RPMI7951 (cell line): ENCODE data around the gene ALDH3A2. TPM values are rescaled to one million over a fixed set of nuclear protein-coding genes. Genes with fewer than 3 reads are reported as not detected.

Experiments
- DNase-seq: peaks from one replicate; pipeline ENCODE4 v3.0.0-alpha.2; 2012; ENCODE audit warnings: low read depth
- total RNA-seq: library from RNA; depleted of rRNA; stranded (reverse); fragments of >200 nt; shearing (Covaris generic); gene quantifications from 2 replicates; pipeline ENCODE4 v1.2.3, GENCODE V29; 2014; rRNA removed

Gene ALDH3A2
- total RNA-seq: 44.2 and 68.1 TPM in 2 replicates

DNA sequence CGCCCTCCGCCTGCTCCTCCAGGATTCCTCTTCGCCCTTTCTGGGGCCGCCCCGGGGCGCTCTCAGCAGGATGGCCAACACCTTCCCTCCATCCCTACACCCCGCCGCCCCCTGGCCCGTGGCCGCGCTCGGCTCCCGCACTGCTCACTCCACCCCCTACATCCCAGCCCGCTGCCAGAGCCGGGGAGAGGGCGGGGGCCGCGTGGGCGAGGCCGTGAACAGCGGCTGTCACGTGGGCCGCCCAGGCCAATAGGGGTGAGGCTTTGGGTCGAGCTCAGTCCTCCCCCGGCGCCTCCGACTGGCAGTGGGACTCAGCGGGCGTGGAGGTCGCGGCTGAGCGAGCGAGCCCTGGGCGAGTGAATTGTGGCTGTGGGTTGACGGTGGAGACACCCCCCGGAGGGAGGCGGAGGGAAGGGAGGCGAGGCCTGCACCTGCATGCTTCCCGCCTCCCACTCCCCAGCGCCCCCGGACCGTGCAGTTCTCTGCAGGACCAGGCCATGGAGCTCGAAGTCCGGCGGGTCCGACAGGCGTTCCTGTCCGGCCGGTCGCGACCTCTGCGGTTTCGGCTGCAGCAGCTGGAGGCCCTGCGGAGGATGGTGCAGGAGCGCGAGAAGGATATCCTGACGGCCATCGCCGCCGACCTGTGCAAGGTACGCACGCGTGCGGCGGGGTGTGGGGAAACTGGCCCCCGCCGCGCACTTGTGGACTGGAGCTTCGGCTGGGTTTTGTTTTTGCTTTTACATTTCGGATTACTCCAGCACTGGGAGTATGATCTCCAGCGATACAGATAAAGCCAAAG lies at the start of gene ALDH3A2:
Gene ALDH3A2, plus strand, starts transcription at position 277 of the 799 bp plus-strand sequence. Its CDS starts 221 bp downstream, at position 498.
- peak; percentile 91 for DNase-seq

DNA sequence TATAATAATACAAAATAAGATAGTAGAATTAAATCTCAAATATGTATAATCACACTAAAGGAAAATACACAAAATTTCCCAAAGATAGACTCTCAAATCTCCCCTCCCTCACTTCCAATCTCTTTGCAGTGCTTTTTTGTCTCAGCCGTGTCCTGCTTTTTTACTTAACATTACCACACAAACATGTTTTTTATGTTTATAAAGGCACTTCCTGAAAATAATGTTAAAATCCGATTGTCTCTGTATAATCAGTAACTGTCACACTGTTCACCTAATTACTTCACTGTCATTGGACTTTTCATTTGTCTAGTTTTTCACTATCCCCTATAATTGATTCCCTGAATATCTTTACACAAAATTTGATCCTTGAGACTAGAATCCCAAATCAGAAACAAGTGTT lies 38.2 kb upstream of the ALDH3A2 start:
- no peak for DNase-seq

DNA sequence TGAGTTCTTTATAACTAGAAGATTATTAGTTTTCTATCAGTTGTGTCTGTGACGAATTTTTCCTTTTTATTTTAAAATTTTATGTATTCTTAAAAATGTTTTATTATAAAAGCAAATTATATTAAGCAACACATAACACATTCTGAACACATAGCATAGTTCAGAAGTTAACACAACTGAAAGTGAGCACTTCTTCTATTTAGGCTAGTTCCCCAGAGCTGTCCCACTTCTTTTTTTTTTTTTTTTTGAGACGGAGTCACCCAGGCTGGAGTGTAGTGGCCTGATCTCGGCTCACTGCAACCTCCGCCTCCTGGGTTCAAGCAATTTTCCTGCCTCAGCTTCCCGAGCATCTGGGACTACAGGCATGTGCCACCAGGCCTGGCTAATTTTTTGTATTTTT lies 37.7 kb upstream of the ALDH3A2 start:
- no peak for DNase-seq

DNA sequence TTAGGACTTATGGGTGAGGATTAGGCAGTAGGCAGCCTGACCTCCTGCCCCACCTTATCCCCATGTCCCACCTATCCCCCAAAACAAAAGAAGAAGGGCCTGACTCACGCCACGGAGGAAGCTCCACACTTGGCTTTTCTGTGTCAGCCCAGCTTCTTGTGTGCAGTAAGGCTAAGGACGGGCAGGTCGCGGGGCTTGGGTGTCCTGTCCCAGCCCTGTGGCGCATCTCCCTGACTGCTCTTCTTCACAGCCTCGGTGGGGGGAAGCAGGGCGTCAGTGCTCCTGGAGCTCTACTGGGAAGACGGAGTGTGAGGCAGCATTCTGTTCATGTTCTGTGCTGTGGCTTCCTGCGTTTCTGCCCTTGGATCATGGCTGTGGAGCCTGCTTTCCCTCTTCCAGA lies 34.6 kb upstream of the ALDH3A2 start:
- no peak for DNase-seq

DNA sequence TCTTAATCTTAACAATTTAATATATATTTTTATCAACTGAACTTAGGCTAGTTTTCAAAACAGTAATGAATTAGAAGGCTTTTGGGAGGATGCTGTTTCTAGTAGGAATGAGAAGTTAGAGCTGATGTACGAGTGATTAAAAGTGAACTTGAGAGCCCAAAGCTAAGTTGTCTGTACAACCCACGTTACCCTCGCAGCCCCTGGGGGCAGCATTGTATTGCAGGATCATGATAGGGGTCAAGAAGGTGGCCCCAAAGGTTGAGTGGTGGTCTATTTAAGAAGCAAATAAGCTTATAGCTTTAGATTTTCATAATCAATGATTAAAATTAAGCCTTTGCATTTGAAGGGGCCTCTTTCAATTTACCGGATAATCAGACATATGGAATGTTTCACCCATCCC lies 33.7 kb upstream of the ALDH3A2 start:
- no peak for DNase-seq

DNA sequence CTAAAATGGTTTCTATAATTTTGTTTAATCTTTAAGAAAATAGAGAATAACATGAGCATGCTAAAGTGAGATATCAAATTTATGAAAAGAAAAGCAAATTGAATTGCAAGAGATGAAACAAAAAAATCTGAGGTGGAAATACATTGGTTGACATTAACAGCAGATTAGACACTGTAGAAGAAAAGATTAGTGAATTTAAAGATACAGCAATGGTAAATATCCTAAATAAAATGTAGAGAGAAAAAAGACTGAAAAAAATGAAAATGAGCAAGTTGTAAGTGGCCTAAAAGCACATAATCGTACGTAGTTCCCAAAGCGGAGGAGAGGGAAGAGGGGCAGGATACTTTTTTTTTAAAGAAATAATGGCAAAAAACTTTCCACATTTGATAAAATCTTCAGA lies 30.5 kb upstream of the ALDH3A2 start:
- no peak for DNase-seq

DNA sequence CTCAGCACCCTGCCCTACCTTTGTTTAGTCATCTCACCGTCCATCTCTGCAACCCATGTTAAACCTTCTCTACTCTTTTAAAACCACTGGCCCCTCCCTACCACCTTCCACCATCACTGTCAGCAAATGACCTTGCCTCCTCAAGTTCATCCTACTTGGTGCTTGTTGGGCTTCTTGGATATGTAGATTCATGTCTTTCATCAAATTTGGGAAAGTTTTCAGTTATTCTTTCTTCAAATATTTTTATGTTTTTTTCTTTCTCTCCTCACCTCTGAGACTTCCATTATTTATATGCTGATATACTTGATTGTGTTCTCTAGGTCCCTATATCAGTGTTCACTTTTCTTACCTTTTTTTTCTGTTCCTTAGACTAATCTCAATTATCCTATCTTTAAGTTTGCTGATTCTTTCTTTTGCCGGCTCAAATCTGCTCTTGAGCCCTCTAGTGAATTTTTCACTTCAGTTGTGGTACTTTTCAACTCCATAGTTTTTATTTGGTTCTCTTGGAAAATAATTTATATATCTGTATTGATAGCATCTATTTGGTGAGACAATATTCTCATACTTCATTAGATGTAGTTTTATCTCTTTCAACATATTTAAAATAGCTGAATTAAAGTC lies 28.7 kb upstream of the ALDH3A2 start:
- no peak for DNase-seq

DNA sequence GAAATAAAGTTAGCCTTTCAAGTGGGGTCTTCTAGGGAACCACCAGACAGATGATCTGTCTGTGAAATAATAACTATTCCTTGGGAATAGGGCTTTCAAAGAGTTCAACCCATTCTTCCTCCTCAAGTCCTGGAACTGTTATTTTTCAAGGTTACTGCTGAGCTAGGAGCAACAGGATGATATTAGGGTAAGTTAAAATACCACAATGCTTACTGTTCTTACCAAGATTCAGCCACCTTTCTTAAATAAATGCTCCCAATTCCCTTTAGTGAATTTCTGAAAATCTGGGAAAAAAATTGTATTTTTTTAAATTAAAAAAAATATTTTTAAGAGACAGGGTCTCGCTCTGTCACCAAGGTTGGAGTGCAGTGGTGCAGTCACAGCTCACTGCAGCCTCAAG lies 26.9 kb upstream of the ALDH3A2 start:
- DNase-seq: no peak

DNA sequence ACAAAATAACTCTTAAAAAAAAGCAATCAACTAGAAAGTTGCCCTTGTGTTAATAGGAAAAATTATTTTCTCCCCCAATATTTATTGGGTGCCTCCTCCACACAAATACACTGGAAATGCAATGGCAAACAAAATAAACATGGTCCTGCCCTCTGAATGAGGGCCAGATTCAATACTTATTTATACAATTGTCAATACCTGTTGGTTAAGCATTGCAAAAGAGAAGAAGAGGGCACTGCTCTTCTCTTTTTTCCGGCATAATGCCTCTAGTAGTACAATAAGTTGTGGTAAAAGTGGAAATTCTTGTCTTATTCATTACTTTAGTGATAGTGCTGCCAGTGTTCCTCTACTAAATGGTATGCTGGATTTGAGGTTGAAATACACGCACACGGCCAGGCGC lies 22.5 kb upstream of the ALDH3A2 start:
- no peak for DNase-seq

DNA sequence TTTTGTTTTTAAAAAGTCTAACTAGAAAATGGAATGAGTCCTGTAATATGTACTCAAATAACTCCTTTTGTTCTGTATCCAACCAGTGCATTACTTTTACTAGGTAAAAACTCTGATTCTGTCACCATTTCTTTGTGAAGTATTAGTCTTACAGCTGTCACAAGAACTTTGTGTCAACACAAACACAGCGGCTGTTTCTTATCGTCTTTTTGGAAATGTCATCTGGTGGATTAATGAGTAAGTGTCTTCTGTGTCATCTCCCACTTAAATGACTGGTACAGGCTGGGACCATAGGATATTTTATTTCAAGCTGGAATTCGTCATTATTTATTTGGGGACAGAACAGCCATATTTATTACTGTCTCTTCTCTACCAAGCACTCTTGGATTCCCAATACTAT lies 19.1 kb upstream of the ALDH3A2 start:
- DNase-seq: no peak

DNA sequence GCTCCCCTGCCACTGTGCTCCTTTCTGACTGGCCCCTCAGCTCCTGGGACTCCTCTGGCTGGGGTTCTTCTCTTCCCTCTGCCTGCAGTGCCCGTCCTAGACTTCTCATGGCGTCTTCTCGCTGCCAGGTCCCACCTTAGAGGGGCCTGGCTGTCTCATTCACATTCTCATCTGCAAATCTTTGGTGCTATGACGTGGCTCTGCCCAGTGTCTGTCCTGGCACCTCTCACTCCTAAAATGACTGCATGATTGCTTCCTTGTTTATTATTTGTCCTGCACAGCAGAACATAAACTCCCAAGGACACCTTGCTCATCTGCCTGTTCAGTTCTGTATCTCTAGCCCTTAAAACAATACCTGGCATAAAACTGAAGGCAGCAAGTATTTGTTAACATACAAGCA lies 18.5 kb upstream of the ALDH3A2 start:
- no peak for DNase-seq

DNA sequence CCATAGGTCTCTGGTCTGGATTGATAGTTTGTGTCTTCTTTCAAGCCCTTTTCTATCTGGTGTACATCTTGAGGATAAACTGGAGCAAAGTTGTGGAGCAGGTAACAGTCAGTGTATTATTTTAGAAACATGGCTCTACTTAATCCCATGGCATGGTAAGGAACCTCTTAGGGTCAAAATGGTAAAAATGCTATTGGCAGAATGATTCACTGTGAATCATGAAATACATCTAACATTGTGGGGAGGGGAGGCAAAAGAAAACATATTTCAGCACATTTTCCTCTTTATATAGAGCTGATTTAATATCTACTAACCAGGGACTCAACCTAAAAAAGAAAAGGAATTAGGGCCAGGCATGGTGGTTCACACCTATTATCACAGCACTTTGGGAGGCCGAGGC lies 17.9 kb upstream of the ALDH3A2 start:
- no peak for DNase-seq

DNA sequence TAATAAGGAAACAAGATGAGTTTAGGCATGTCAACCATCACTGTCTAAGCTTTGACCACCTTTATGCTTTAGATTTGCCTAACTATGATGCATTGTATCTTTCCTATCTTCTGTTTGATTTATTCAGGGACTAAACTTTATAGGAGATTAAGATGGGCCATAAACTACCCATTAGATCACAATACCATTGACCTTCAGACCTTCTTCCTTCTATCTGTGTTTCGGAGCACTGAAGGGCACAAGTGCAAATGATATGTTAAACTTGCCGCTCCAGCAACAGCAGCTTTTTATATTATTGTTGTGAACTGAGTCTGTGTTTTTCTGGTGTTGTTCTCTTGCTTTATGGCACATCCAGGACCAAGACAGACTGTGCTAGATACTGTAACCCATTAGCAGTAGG lies 16.6 kb upstream of the ALDH3A2 start:
- no peak for DNase-seq

DNA sequence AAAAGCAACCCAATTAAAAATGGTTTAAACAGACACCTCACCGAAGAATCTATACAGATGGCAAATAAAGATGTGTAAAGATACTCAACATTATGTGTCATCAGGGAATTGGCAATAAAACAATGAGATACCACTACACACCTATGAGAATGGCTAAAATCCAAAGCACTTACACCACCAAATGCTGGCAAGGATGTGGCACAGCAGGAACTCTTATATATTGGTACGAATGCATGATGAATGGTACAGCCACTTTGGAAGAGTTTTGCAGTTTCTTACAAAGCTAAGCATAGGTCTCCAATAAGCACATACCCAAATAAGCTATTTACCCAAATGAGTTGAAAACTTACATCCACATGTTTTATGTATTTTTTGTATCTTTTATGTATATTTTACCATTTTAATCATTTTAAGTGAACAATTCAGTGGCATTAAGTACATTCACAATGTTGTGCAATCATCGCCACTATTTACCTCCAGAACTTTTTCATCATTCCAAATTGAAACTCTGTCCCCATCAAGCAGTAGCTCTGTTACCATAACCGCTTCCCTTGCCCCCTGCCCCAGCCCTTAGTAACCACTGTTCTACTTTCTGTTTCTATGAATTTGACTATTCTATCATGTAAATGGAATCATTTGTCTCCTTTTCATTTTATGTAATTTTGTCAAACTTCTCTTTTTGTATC lies 6.7 kb upstream of the ALDH3A2 start:
- DNase-seq: no peak

DNA sequence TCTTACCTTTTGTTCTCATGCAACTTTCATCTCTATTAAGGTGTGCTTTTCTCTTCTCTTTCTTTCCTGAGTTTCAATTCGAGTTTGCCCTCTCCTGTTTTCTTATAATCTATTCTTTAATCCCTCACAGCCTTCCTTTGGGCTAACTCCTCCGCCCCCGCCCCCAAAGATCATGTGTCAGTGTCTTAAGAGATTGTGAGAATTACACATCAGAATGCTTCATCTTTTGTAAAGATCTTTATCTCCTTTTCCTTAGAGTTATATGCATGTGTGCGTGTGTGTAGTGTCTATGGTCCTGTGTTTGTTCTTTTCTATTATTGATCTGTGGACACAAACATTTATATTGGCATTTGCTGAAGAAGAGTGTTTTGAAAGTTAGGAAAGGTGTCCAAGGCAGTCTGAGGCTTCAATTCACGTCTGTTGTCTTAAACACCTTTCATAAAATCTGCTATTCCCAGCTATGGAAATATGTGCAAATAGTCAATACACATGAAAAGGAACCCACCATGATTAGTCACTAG lies 6.1 kb upstream of the ALDH3A2 start:
- DNase-seq: no peak

DNA sequence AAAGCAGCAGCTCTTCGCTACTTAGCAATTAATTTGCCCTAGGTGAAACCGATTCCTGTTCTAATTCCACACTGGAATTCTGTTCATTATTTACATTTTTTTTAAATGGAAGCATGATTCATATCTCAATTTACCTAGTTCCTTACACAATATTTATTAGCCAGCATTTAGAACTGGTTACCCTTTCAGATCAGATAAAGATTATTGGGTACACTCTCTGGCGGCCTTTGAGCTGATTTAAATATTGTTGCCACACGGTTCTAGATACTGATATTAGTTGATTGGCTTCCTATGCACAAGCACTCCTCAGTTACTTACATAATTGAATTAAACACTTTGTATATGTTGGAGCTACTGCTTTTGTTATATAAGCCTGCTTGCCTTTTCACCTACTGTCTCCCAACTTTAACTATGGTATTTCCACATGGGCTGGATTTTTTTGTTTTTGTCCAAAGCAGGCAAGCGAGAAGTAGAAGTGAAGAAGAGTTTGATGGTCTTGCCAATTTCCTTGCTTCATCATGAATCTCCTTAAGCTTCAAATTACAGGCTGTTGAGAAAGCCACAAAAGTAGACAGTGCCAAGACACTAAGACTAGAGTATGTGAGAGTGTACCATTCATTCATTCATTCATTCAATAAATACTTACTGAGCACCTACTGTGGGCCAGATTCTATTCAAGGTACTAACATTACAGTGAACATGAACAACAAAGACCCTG lies 3.9 kb upstream of the ALDH3A2 start:
- DNase-seq: no peak

DNA sequence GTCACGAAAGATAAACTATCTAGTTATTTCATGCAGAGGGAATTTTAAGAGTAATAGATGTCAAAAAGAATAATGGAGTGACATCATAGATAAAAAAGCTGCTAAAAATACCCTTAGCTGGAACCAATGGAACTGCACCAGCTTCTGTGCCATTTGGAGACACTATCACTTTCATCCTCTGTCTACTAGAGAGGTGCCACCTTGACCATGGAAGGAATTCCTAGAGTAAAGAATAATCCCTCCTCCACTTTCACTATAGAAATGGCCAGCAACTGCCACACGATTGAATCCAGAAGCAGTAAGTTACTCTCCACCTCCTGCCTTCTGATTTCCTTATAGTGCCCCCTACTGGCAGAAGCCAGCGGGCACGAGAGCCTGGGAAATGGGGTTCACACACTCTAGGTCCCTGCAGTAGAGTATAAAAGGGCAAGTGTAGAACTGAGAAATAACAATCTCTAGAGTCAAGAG lies 2.8 kb upstream of the ALDH3A2 start:
- DNase-seq: peak; percentile 7

DNA sequence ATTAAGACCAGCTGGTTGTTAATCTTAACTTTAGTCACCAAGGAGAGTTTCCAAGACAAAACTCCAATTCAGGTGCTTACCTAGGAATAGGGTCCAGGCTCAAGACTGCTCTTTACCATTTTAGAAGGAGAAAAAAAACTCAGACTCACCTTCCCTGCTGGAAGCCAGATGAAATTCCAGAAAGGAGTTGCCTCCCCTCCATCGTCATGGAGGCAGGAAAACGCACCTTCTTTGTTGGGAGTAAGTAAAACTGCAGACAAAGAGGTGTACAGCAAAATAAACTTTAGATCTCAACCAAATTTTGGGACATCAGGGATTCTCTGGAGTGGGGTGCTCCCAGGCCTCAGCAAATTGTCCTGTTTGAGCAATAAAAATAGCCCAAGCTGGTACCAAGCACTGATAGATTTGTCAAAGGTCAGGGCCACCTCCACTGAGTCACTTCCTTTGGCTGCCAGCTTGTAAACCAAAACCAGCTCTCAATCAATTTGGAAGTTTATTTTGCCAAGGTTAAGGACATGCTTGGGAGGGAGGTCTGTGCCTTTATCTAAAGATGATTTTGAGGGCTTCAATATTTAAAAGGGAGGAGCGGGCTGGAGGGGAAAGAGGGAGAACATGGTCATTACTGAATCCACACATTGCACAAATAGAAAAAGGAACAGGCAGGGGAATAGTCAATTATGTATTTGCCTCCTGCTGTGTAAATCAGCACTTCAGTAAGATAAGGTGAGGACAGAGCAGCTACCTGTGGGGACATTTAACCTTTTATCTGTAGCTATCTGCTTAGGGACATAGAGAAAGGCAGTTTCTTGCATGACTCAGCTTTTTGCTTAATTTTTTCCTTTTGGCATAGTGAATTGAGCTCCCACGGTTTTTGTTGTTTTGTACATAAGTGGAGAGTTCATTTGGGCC lies 1.5 kb upstream of the ALDH3A2 start:
- peak; percentile 56 for DNase-seq

DNA sequence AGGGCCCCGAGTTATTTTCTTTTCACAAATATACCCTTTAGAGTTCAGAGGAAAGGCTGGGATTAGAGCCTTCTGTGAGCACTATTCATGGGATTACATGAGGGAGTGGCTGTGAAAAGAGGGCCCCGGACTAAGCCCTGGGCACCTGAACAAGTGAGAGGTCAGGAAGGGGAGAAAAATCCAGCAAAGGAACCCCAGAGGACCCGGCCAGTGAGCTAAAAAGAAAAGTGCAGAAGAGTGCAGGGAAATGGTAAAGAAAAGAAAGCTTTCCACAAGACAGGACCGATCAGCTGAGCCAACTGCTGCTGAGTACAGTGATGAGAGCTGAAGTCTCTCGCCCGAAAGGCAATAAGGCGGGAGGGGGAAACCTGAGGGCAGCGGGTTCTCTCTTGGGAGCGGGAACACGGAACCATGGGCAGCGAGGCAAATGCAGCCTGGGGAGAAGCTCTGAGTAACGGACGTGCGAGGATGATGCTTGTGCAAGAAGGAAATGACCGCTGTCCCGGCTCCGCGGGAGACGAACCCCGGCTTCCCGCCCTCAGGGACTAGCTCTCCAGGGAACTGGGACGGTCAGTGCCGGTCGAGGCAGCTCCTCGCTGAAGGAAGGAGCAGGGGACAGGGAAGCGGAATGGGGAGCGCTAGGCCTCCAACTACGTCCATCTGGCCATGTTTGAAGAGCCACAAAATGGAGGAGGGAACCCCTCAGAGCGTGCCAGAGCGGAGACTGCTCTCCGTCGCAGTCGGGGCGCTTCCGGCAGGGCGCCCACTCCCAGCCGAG lies 665 bp upstream of the ALDH3A2 start:
- peak; percentile 69 for DNase-seq

DNA sequence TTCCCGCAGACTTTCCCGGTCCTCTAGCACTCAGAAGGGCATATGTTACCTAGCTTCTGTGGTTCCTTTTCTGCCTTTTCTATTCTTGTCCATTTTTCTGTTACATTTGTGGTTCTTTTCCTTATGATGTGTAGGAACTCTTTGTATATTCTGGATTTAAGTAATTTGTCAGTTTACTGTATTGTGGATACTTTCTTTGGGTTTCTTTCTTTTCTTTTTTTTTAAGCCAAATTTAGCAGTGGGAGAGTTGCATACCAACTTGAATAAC lies 657 bp downstream of the ALDH3A2 start:
- no peak for DNase-seq
